HUES6 (cell line): ENCODE results near the gene OR52B6.

ENCODE experiments used
- H3K27ac ChIP-seq: 2 replicates; pipeline ENCODE4 v1.7.0; 2013; ENCODE audit warnings: low read depth, mild to moderate bottlenecking, low read length, inconsistent platforms
- H3K27me3 ChIP-seq: 2 replicates; pipeline ENCODE4 v1.6.1; 2013; ENCODE audit warnings: low read length; ENCODE audit not compliant: control insufficient read depth, insufficient read depth
- H3K36me3 ChIP-seq: 2 replicates; pipeline ENCODE4 v1.6.1; 2013; ENCODE audit warnings: low read length; ENCODE audit not compliant: control insufficient read depth, insufficient read depth
- H3K4me1 ChIP-seq: 2 replicates; pipeline ENCODE4 v1.6.1; 2013; ENCODE audit warnings: low read length; ENCODE audit not compliant: control insufficient read depth, insufficient read depth
- H3K4me3 ChIP-seq: 2 replicates; pipeline ENCODE4 v1.5.1; 2013; ENCODE audit warnings: low read depth, low read length
- H3K9ac ChIP-seq: one replicate; pipeline ENCODE4 v1.6.1; 2013; ENCODE audit warnings: mild to moderate bottlenecking, low read length
- H3K9me3 ChIP-seq: 2 replicates; pipeline ENCODE4 v1.6.1; 2013; ENCODE audit warnings: low read depth, low read length; ENCODE audit not compliant: control insufficient read depth, insufficient read depth

The OR52B6 gene

GRCh38 chr11:5618807-5619206 lies 38.1 kb downstream of the OR52B6 start:
- Histone ChIP-seq H3K4me3 (no peak overlapping the region), H3K4me1 (peaks cover 14% of the 10 kb centered on the region), H3K9me3 (no peaks in the 10 kb centered on the region), H3K27ac (no peak overlapping the region), H3K27me3 (no peaks in the 10 kb centered on the region), H3K36me3 (no peaks in the 10 kb centered on the region), H3K9ac (no peak overlapping the region)

- Histone ChIP-seq H3K36me3 (no peaks in the 10 kb centered on the region), H3K9ac (no peak overlapping the region), H3K4me3 (no peak overlapping the region), H3K9me3 (no peaks in the 10 kb centered on the region), H3K27me3 (no peaks in the 10 kb centered on the region), H3K27ac (no peak overlapping the region), H3K4me1 (peaks cover 25% of the 10 kb centered on the region)
Observed at GRCh38 chr11:5620651-5621521, 40.2 kb downstream of the OR52B6 start.

GRCh38 chr11:5621580-5621979 lies 40.9 kb downstream of the OR52B6 start:
- Histone ChIP-seq H3K36me3 (no peaks in the 10 kb centered on the region), H3K4me3 (no peak overlapping the region), H3K27me3 (no peaks in the 10 kb centered on the region), H3K4me1 (peaks cover 25% of the 10 kb centered on the region), H3K27ac (no peak overlapping the region), H3K9ac (no peak overlapping the region), H3K9me3 (no peaks in the 10 kb centered on the region)

- H3K4me3 ChIP-seq = no peak overlapping the region
- H3K9me3 ChIP-seq = 0 out of 2 replicates have a peak, but pooled peaks cover under 1% of the 10 kb centered on the region
- peaks cover 25% of the 10 kb centered on the region for H3K4me1 ChIP-seq
- no peaks in the 10 kb centered on the region for H3K36me3 ChIP-seq
- no peak overlapping the region for H3K9ac ChIP-seq
- no peak overlapping the region for H3K27ac ChIP-seq
- H3K27me3 ChIP-seq = no peaks in the 10 kb centered on the region
Observed at GRCh38 chr11:5622802-5623201, 42.1 kb downstream of the OR52B6 start.

GRCh38 chr11:5624489-5625279 lies 44.0 kb downstream of the OR52B6 start, which contains the start of gene TRIM34:
TRIM34 (plus strand) TSS chr11:5625001; CDS start chr11:5632332, 7,331 bp downstream.
- Histone ChIP-seq H3K36me3 (no peaks in the 10 kb centered on the region), H3K9me3 (0 out of 2 replicates have a peak, but pooled peaks cover 2% of the 10 kb centered on the region), H3K4me3 (peak within 1 kb of the TSS; percentile 42; the same call in 1 of the 2 replicates), H3K27me3 (no peaks in the 10 kb centered on the region), H3K27ac (no peak within 1 kb of the TSS), H3K9ac (no peak within 1 kb of the TSS), H3K4me1 (peaks cover 22% of the 10 kb centered on the region)

GRCh38 chr11:5625281-5625680 lies 44.6 kb downstream of the OR52B6 start:
- Histone ChIP-seq H3K27me3 (no peaks in the 10 kb centered on the region), H3K27ac (no peak overlapping the region), H3K36me3 (no peaks in the 10 kb centered on the region), H3K9ac (no peak overlapping the region), H3K4me1 (peaks cover 22% of the 10 kb centered on the region), H3K4me3 (no peak overlapping the region), H3K9me3 (0 out of 2 replicates have a peak, but pooled peaks cover 2% of the 10 kb centered on the region)

- Histone ChIP-seq H3K27me3 (no peaks in the 10 kb centered on the region), H3K36me3 (no peaks in the 10 kb centered on the region), H3K4me1 (peaks cover 13% of the 10 kb centered on the region; the same call in 1 of the 2 replicates), H3K4me3 (no peak overlapping the region), H3K9me3 (0 out of 2 replicates have a peak, but pooled peaks cover 2% of the 10 kb centered on the region), H3K9ac (no peak overlapping the region), H3K27ac (no peak overlapping the region)
Observed at GRCh38 chr11:5626196-5626595, 45.5 kb downstream of the OR52B6 start.

GRCh38 chr11:5631417-5631816 lies 50.7 kb downstream of the OR52B6 start:
- no peak overlapping the region for H3K27ac ChIP-seq
- H3K9me3 ChIP-seq = 0 out of 2 replicates have a peak, but pooled peaks cover 2% of the 10 kb centered on the region
- no peak overlapping the region for H3K9ac ChIP-seq
- no peaks in the 10 kb centered on the region for H3K27me3 ChIP-seq
- no peak overlapping the region for H3K4me3 ChIP-seq
- no peaks in the 10 kb centered on the region for H3K4me1 ChIP-seq
- no peaks in the 10 kb centered on the region for H3K36me3 ChIP-seq
